Naive thymus-derived CD4-positive, alpha-beta T cell (primary cell): ENCODE results near the gene EFCC1. TPM values are rescaled to one million over a fixed set of nuclear protein-coding genes. Genes with fewer than 3 reads are reported as not detected.
A peak's percentile ranks its signal among the peaks of the same experiment; 100 is the strongest.
"Not testable (repeated sequence)": the region's sequence is repeated elsewhere in the genome, so short reads cannot be mapped to it uniquely, and the experiment has no call there.

Source experiments
- ATAC-seq: fragments of 150-1000 bp; cut with Tn5 transposase; 2 replicates; pipeline ENCODE4 v1.10.0; 2021; ENCODE audit warnings: mild to moderate bottlenecking, moderate library complexity
- CTCF ChIA-PET: fragments of 350-600 bp; sonication (Branson Sonifier 250); formaldehyde crosslinking; loops from one replicate; lab custom pipeline; 2021; ENCODE audit warnings: antibody characterized with exemption; lab: Charles Lee
- POLR2A ChIA-PET: fragments of 350-600 bp; sonication (Branson Sonifier 250); formaldehyde crosslinking; loops from one replicate; lab custom pipeline; 2021; ENCODE audit warnings: antibody characterized with exemption, inconsistent platforms; lab: Charles Lee
- DNase-seq, 9 donors: peaks; one replicate each; pipeline versions ENCODE4 v3.0.0 to v3.0.0-alpha.2; 2020 to 2022; ENCODE audit warnings: mixed read lengths in 1 of 9
- H3K27ac ChIP-seq: one replicate; pipeline ENCODE4 v1.7.0; 2013; ENCODE audit warnings: mild to moderate bottlenecking, low read depth, low read length, moderate library complexity
- H3K27me3 ChIP-seq, 2 donors: one replicate each; pipeline ENCODE4 v1.7.0; 2013; ENCODE audit warnings: low read length in 2 of 2, mild to moderate bottlenecking in 2 of 2, moderate library complexity in 2 of 2; ENCODE audit not compliant: control insufficient read depth in 2 of 2, insufficient read depth in 2 of 2
- H3K36me3 ChIP-seq, 3 experiments: 1 replicate in 2 of 3; 2 replicates in 1 of 3; pipeline ENCODE4 v1.7.0; 2013; ENCODE audit warnings: low read length in 3 of 3, mild to moderate bottlenecking in 3 of 3, moderate library complexity in 1 of 3; ENCODE audit not compliant: insufficient read depth in 3 of 3, control insufficient read depth in 2 of 3
- H3K4me1 ChIP-seq, 2 donors: one replicate each; pipeline ENCODE4 v1.7.0; 2013; ENCODE audit warnings: low read length in 2 of 2, mild to moderate bottlenecking in 2 of 2, moderate library complexity in 1 of 2; ENCODE audit not compliant: control insufficient read depth in 2 of 2, insufficient read depth in 2 of 2
- H3K4me3 ChIP-seq: 2 replicates; pipeline ENCODE4 v1.7.0; 2013; ENCODE audit warnings: mild to moderate bottlenecking, low read length
- H3K9me3 ChIP-seq, 3 experiments: 1 replicate in 2 of 3; 2 replicates in 1 of 3; pipeline ENCODE4 v1.7.0; 2013; ENCODE audit warnings: low read length in 3 of 3; ENCODE audit not compliant: control insufficient read depth in 2 of 3
- H3K27ac Mint-ChIP-seq, 9 donors: one replicate each; pipeline ENCODE4 v1.8.0; 2020 to 2022; ENCODE audit warnings: mixed read lengths in 9 of 9, mild to moderate bottlenecking in 8 of 9, moderate library complexity in 5 of 9, inconsistent platforms in 2 of 9
- H3K27me3 Mint-ChIP-seq, 5 donors: one replicate each; pipeline ENCODE4 v1.8.0; 2021 to 2022; ENCODE audit warnings: mixed read lengths in 5 of 5, mild to moderate bottlenecking in 1 of 5
- H3K36me3 Mint-ChIP-seq, 5 donors: one replicate each; pipeline ENCODE4 v1.8.0; 2020 to 2022; ENCODE audit warnings: mixed read lengths in 5 of 5, mild to moderate bottlenecking in 3 of 5, inconsistent platforms in 1 of 5
- H3K4me1 Mint-ChIP-seq, 7 donors: one replicate each; pipeline ENCODE4 v1.8.0; 2020 to 2022; ENCODE audit warnings: mixed read lengths in 7 of 7, mild to moderate bottlenecking in 3 of 7, inconsistent platforms in 1 of 7
- H3K4me3 Mint-ChIP-seq, 10 donors: one replicate each; pipeline ENCODE4 v1.8.0; 2020 to 2022; ENCODE audit warnings: mild to moderate bottlenecking in 10 of 10, mixed read lengths in 10 of 10, moderate library complexity in 6 of 10, inconsistent platforms in 2 of 10
- H3K9me3 Mint-ChIP-seq, 11 donors: one replicate each; pipeline ENCODE4 v1.8.0; 2020 to 2022; ENCODE audit warnings: mixed read lengths in 11 of 11, mild to moderate bottlenecking in 4 of 11, inconsistent platforms in 1 of 11, moderate library complexity in 1 of 11
- intact Hi-C, 2 donors: fragments of 100-400 bp; cut with micrococcal nuclease; formaldehyde crosslinking; loops; one replicate each; pipeline ENCODE4 v1.15.1; 2023
- polyA plus RNA-seq, 2 donors: library from polyadenylated mRNA; unstranded; fragments of 300-500 nt; fragmentation: Illumina TruSeq; gene quantifications; one replicate each; pipeline ENCODE4 v1.2.3, GENCODE V29; 2021
- total RNA-seq, 6 experiments: library from RNA in 5 of 6; stranded (reverse) in 5 of 6; gene quantifications; 1 replicate in 5 of 6; 2 replicates in 1 of 6; pipeline ENCODE4 v1.2.3 and lab custom pipeline; 2021 to 2026

EFCC1 gene
- total and polyA plus RNA-seq, 7 experiments from 2014 or later = 0.07 to 0.27 (median 0.21) TPM; not detected in 1

- no peaks in the 10 kb centered on the region for H3K27me3 ChIP-seq
- no peaks in the 10 kb centered on the region for H3K9me3 Mint-ChIP-seq
- H3K9me3 ChIP-seq = no peaks in the 10 kb centered on the region
- no peaks in the 10 kb centered on the region for H3K36me3 Mint-ChIP-seq
- no peak overlapping the region for H3K27ac ChIP-seq
- DNase-seq (no peak), ATAC-seq (no peak)
- intact Hi-C loops = loop anchor here in 1 of 2 donors (10.0 kb wide), 1 partner anchor 110 kb away; no protein-coding TSS in a partner anchor
- H3K4me3 Mint-ChIP-seq = peak overlapping the region in 1 of 10 donors; percentile 1
- H3K4me1 ChIP-seq = no peaks in the 10 kb centered on the region
- H3K4me3 ChIP-seq = no peak overlapping the region
- ChIA-PET POLR2A (interaction anchor here (0.5 to 1.0 kb wide), 3 partner anchors 35 to 341 kb away, joined by 3 to 6 read pairs (median 3); no protein-coding TSS in a partner anchor), CTCF (interaction anchor here (0.6 to 1.6 kb wide), 3 partner anchors 28 to 115 kb away, joined by 3 to 10 read pairs (median 10); no protein-coding TSS in a partner anchor)
- H3K27ac Mint-ChIP-seq = peak overlapping the region in 8 of 9 donors; percentile 32 to 88 (median 70)
- peaks cover 3 to 34% (median 22%) of the 10 kb centered on the region in 7 donors for H3K4me1 Mint-ChIP-seq
- H3K36me3 ChIP-seq = no peaks in the 10 kb centered on the region
- H3K27me3 Mint-ChIP-seq = no peaks in the 10 kb centered on the region
Measured at GRCh38 chr3:129085165-129085715, 84.1 kb downstream of the EFCC1 start.

- H3K27ac Mint-ChIP-seq = peak overlapping the region; percentile 53 to 88 (median 71)
- H3K36me3 Mint-ChIP-seq = no peaks in the 10 kb centered on the region
- H3K4me3 Mint-ChIP-seq = peak overlapping the region in 1 of 10 donors; percentile 1
- ATAC-seq (no peak), DNase-seq (no peak)
- H3K9me3 Mint-ChIP-seq = no peaks in the 10 kb centered on the region
- peaks cover 3 to 33% (median 22%) of the 10 kb centered on the region in 7 donors for H3K4me1 Mint-ChIP-seq
- no peaks in the 10 kb centered on the region for H3K4me1 ChIP-seq
- intact Hi-C loops = loop anchor here (2.0 to 10.0 kb wide), 3 partner anchors 33 to 111 kb away; no protein-coding TSS in a partner anchor
- H3K27ac ChIP-seq = peak overlapping the region; percentile 39
- ChIA-PET POLR2A (interaction anchor here (0.6 to 1.0 kb wide), 2 partner anchors 34 to 103 kb away, joined by 3 to 6 read pairs; no protein-coding TSS in a partner anchor), CTCF (interaction anchor here (1.5 to 1.6 kb wide), 2 partner anchors 33 to 115 kb away, joined by 10 read pairs; no protein-coding TSS in a partner anchor)
- H3K9me3 ChIP-seq = no peaks in the 10 kb centered on the region
- H3K27me3 ChIP-seq = no peaks in the 10 kb centered on the region
- H3K36me3 ChIP-seq = no peaks in the 10 kb centered on the region
- H3K4me3 ChIP-seq = no peak overlapping the region
- no peaks in the 10 kb centered on the region for H3K27me3 Mint-ChIP-seq
Measured at GRCh38 chr3:129085818-129086217, 84.7 kb downstream of the EFCC1 start.

GRCh38 chr3:129087138-129087702 is 86.1 kb downstream of the EFCC1 start:
- no peaks in the 10 kb centered on the region for H3K4me1 ChIP-seq
- H3K27ac Mint-ChIP-seq = peak overlapping the region in 4 of 9 donors; percentile 38 to 88 (median 62)
- DNase-seq (no peak), ATAC-seq (no peak)
- H3K4me3 ChIP-seq = no peak overlapping the region
- ChIA-PET CTCF (interaction anchor here (1.0 kb wide), 1 partner anchor 83 kb away, joined by 3 read pairs; no protein-coding TSS in a partner anchor), POLR2A (interaction anchor here (1.1 kb wide), 1 partner anchor 117 kb away, joined by 4 read pairs; no protein-coding TSS in a partner anchor)
- peak overlapping the region; percentile 39 for H3K27ac ChIP-seq
- H3K9me3 ChIP-seq = no peaks in the 10 kb centered on the region
- H3K4me1 Mint-ChIP-seq = peaks cover 0 to 21% (median 14%) of the 10 kb centered on the region in 7 donors
- no peaks in the 10 kb centered on the region for H3K9me3 Mint-ChIP-seq
- H3K4me3 Mint-ChIP-seq = no peak overlapping the region
- peaks cover 0 to 5% (median 1%) of the 10 kb centered on the region in 5 donors for H3K36me3 Mint-ChIP-seq
- intact Hi-C loops = loop anchor here (2.0 to 10.0 kb wide), 3 partner anchors 32 to 112 kb away; no protein-coding TSS in a partner anchor
- H3K27me3 ChIP-seq = no peaks in the 10 kb centered on the region
- no peaks in the 10 kb centered on the region for H3K27me3 Mint-ChIP-seq
- peaks cover 0 to 12% (median 3%) of the 10 kb centered on the region in 3 experiments for H3K36me3 ChIP-seq

GRCh38 chr3:129087904-129088303 is 86.8 kb downstream of the EFCC1 start:
- CTCF ChIA-PET, H3K4me1 ChIP-seq, H3K9me3 Mint-ChIP-seq, H3K4me3 ChIP-seq, H3K9me3 ChIP-seq, H3K27ac ChIP-seq, H3K27me3 Mint-ChIP-seq, H3K27me3 ChIP-seq, H3K27ac Mint-ChIP-seq, H3K36me3 Mint-ChIP-seq, H3K4me3 Mint-ChIP-seq: not testable (repeated sequence)
- POLR2A ChIA-PET = interaction anchor here (1.1 kb wide), 1 partner anchor 118 kb away, joined by 4 read pairs; no protein-coding TSS in a partner anchor
- peaks cover 0 to 21% (median 13%) of the 10 kb centered on the region in 7 donors for H3K4me1 Mint-ChIP-seq
- DNase-seq = peak in 6 of 9 donors; percentile 33 to 55 (median 48)
- intact Hi-C loops = loop anchor here (2.0 to 10.0 kb wide), 3 partner anchors 31 to 113 kb away; no protein-coding TSS in a partner anchor
- peak; percentile 79 for ATAC-seq
- H3K36me3 ChIP-seq = peaks cover 0 to 16% (median 4%) of the 10 kb centered on the region in 3 experiments

GRCh38 chr3:129088312-129088711 is 87.2 kb downstream of the EFCC1 start:
- peaks cover 0 to 19% (median 13%) of the 10 kb centered on the region in 7 donors for H3K4me1 Mint-ChIP-seq
- H3K9me3 ChIP-seq, H3K27me3 Mint-ChIP-seq, H3K4me3 Mint-ChIP-seq, H3K27ac Mint-ChIP-seq, H3K36me3 Mint-ChIP-seq, H3K27me3 ChIP-seq, H3K4me3 ChIP-seq, H3K9me3 Mint-ChIP-seq, DNase-seq, CTCF ChIA-PET, H3K4me1 ChIP-seq, POLR2A ChIA-PET, H3K27ac ChIP-seq: not testable (repeated sequence)
- peaks cover 0 to 20% (median 4%) of the 10 kb centered on the region in 3 experiments for H3K36me3 ChIP-seq
- peak; percentile 11 for ATAC-seq
- intact Hi-C loops = loop anchor here in 1 of 2 donors (10.0 kb wide), 1 partner anchor 114 kb away; no protein-coding TSS in a partner anchor
